ES-I3 (cell line): ENCODE measurements around the gene HMGCLL1.

Source experiments
- H3K36me3 ChIP-seq: 2 replicates; pipeline ENCODE4 v1.6.1; 2013; ENCODE audit warnings: mild to moderate bottlenecking, low read length, control low read depth, moderate library complexity; ENCODE audit not compliant: insufficient read depth
- H3K4me1 ChIP-seq: 2 replicates; pipeline ENCODE4 v1.6.1; 2013; ENCODE audit warnings: mild to moderate bottlenecking, control low read depth, low read length; ENCODE audit not compliant: insufficient read depth
- H3K9ac ChIP-seq: 2 replicates; pipeline ENCODE4 v1.6.1; 2013; ENCODE audit warnings: low read depth, mild to moderate bottlenecking, low read length, moderate library complexity
- H3K9me3 ChIP-seq: 2 replicates; pipeline ENCODE4 v1.6.1; 2013; ENCODE audit warnings: mild to moderate bottlenecking, low read length, moderate library complexity; ENCODE audit not compliant: control insufficient read depth, insufficient read depth

Gene HMGCLL1

DNA sequence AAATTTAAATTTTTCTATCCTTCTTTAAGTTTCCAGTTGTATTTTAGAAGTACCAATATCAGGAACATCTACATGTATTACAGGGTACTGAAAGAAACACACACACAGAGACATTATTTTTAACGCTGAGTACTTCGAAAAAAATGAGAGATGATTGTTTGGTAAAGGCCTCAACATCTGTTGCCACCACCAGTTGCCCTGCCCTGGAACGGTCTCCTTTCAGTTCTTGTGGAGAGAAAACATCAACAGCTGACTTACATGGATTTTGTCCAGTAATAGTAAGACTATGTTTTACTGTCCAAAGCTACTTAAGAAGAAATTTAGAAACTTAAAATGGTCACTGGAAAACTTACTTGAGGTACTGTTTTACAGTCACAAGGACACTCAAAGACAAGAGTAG lies 16.7 kb downstream of the HMGCLL1 start:
- H3K9me3 ChIP-seq = no peaks in the 10 kb centered on the region
- H3K4me1 ChIP-seq = no peaks in the 10 kb centered on the region
- no peak overlapping the region for H3K9ac ChIP-seq
- H3K36me3 ChIP-seq = no peaks in the 10 kb centered on the region

DNA sequence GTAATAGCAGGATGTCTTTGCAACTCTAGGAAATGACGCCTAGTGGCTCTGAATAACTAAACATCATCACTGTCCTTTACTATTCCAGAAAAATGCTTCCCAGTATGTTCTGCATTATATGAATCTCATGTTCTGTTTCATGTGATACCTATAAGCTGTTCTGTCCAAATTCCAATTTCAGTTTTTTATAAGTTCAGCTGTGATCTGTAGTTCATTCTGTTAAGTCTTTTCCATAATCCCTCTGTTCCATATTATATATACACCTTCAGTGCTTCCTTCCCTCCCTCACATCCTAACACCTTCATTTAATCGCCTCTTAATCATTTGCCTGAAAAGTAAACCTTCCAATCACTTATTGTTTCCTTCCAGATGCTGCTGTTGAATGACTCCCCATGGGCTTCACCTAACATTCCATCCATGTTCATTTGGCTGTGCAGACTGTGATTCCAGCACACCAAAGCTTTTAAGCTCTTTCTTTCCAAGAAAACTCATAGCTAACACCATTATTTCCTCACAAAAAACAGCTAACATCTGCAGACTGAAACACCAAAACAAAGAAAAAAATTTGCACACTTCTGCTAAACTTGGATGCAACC lies 18.6 kb downstream of the HMGCLL1 start:
- no peak overlapping the region for H3K9ac ChIP-seq
- no peaks in the 10 kb centered on the region for H3K9me3 ChIP-seq
- H3K36me3 ChIP-seq = no peaks in the 10 kb centered on the region
- H3K4me1 ChIP-seq = no peaks in the 10 kb centered on the region

DNA sequence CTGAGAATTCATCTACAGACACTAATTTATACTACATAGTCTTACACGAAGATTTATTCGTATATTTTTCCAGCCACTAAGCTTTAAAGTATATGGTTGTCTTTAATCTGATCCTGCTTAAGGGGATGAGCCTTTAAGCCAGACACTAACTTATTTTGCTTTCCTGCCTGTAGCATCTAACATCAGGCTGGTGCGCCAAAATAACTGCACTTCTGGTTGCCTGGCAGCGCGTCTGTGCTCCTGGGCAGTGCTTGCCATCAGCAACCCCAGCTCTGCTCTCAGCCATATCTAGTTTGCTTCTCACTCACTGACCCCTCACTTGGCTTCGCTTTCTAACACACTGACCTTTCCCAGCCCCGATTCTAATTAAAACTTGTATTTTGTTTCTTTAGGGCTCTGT lies 21.8 kb downstream of the HMGCLL1 start:
- Histone ChIP-seq H3K9ac (no peak overlapping the region), H3K36me3 (no peaks in the 10 kb centered on the region), H3K9me3 (no peaks in the 10 kb centered on the region), H3K4me1 (no peaks in the 10 kb centered on the region)

DNA sequence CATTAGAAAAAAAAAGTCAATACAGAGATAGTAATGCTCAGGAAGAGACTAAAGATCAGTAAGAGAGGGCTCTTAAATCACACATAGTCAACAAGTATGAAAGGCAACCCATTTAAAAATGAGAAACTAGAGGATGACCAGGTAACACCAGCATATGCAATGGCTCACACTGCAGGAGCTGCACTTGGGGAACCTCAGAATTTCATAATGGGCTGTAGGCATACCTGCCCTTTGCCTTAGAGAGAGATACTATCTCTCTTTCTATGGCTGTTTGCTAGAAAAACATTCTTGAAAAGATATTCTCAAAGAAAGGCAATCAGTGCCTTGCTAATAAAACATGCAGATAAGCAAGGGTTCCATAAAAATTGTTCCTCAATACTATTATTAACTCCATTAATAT lies 33.2 kb downstream of the HMGCLL1 start:
- Histone ChIP-seq H3K9ac (no peak overlapping the region), H3K4me1 (no peaks in the 10 kb centered on the region), H3K9me3 (no peaks in the 10 kb centered on the region), H3K36me3 (no peaks in the 10 kb centered on the region)

DNA sequence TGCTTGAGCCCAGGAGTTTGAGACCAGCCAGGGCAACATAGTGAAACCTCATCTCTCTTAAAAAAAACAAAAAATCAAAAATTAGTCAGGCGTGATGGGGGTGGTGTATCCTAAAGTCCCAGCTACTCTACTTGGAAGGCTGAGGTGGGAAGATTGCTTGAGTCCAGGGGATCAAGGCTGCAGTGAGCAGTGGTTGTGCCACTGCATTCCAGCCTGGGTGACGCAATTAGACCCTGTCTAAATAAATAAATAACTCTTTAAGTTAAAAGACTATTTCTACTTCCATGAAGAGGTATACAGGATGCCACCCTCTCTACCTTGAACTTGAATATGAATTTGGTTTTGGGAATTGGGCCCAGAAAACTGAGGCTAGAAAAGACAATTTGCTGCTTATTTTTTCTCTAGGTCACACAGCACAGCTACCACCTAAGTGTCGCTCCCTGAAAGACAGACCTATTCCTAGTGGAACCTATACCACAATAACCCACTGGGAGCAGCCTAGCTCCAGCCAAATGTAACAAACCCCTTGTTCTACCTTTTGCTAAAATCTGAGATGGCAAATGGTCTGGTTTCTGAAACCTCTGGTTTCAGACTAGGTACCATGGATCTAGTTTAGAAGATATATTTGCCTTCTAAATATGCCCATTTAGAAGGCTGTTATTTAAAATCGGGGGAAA lies 35.2 kb downstream of the HMGCLL1 start:
- H3K9me3 ChIP-seq = no peaks in the 10 kb centered on the region
- H3K9ac ChIP-seq = no peak overlapping the region
- H3K4me1 ChIP-seq = no peaks in the 10 kb centered on the region
- no peaks in the 10 kb centered on the region for H3K36me3 ChIP-seq

DNA sequence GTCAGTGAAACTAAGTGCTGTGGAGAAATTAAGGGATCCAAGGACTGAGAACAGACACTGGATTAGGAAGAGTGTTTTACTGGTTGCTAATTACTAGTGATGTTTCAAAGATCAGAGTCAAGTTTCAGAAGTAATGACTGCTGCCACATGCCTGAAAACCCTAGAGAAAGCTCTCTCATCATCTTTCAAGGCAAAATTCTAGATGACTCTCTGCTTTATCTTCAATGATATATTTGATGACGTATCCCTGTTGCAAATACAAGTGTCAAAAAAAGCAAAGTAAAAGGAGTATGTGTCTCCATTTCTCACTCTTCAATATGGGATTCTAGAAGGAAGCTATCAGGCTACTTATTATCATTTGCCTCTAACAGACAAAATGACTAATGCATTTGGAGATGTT lies 38.0 kb downstream of the HMGCLL1 start:
- no peak overlapping the region for H3K9ac ChIP-seq
- H3K36me3 ChIP-seq = no peaks in the 10 kb centered on the region
- H3K4me1 ChIP-seq = no peaks in the 10 kb centered on the region
- no peaks in the 10 kb centered on the region for H3K9me3 ChIP-seq

DNA sequence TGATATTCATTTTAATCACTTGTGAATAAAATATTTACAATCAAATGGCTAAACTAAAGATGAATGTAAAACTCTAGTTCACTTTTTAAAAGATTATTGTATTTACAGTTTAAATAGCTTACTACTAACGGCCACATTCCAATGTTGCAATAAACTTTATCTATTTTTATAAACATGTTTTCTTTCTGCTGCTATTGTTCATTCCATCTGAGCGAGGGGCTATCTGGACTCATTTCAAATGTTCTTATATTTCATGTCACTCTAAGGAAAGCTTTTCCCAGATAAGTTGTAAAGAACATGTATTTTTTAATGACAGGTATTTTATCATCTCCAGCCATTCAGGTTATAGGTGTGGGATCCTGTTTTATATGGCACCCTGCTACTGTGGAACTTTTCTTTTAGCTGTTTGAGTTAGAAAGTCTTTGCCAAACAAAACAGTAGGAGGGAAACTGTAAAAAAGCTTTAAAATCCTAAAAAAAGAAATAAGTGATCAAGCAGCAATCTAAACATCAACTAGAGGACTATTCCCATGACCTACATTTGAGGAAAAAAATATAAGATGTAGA lies 42.5 kb downstream of the HMGCLL1 start:
- Histone ChIP-seq H3K9me3 (no peaks in the 10 kb centered on the region), H3K36me3 (no peaks in the 10 kb centered on the region), H3K9ac (no peak overlapping the region), H3K4me1 (no peaks in the 10 kb centered on the region)

DNA sequence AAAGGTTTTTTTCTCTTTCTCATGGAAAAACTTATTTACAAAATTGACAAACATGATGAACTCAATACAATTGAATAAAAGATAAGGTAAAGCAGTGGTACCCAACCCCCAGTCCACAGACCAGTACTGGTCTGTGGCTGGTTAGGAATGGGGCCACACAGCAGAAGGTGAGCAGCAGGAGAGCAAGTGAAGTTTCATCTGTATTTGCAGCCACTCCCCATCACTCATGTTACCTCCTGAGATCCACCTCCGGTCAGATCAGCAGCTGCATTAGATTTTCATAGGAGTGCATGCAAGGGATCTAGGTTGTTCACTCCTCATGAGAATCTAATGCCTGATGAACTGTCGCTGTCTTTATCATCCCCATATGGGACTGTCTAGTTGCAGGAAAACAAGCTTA lies 47.5 kb downstream of the HMGCLL1 start:
- Histone ChIP-seq H3K4me1 (peaks cover 6% of the 10 kb centered on the region; the same call in 1 of the 2 replicates), H3K9me3 (no peaks in the 10 kb centered on the region), H3K36me3 (no peaks in the 10 kb centered on the region), H3K9ac (no peak overlapping the region)

DNA sequence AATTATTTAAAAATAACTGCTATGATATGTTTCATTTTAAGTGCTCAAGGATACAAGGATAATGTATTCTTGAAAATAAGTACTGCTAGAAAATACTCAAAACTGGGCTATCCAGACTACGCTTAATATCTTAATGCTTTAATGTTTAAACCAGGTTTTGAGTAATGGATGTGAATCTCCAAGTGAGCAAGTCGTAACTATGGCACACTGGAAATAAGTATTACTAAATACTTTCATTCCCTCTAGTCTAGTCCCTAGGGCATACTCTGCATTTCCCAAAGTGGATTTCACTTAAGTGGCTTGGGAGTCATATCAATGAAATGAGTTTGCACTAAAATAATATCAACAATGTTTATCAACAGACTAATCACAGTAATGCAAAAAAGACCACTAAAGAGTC lies 48.1 kb downstream of the HMGCLL1 start:
- Histone ChIP-seq H3K9me3 (no peaks in the 10 kb centered on the region), H3K36me3 (no peaks in the 10 kb centered on the region), H3K9ac (no peak overlapping the region), H3K4me1 (peaks cover 6% of the 10 kb centered on the region; the same call in 1 of the 2 replicates)

DNA sequence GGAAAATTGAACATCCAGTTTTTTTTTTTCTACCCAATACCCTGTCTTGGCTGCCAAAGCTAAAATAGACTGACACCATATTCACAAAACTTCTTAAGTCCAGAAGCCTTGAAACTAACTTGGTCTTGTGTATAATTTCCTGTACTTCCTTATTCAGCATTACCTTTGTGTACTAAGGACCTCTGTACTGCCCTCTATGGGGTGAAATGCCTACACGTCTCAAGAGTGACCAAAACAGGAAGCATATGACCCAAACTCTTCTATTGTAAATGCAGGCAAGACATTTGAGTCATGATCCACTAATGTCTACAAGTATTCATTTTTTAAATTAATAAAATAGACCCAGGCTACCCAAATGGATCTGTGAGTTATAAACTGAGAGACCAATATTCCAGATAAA lies 50.4 kb downstream of the HMGCLL1 start:
- H3K36me3 ChIP-seq = no peaks in the 10 kb centered on the region
- no peaks in the 10 kb centered on the region for H3K9me3 ChIP-seq
- H3K4me1 ChIP-seq = peaks cover 10% of the 10 kb centered on the region; the same call in 1 of the 2 replicates
- no peak overlapping the region for H3K9ac ChIP-seq

DNA sequence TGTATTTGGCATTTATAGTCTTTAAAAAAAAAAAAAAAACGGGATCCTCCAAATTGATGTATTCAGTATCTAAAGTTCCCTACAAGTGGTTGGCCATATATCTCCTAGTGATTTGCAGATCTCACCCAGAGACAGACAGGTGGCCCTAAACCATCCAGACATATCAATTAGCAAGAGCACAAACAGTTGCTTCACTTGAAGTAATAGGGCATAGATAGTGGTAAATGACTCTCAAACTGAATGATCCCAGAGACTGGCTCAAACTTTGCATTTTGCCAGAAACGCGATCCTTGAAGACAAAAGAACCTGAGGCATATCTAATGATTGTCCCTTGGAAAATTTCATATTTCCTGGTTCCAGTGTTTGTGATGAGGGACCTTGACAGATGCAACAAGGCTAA lies 54.6 kb downstream of the HMGCLL1 start:
- Histone ChIP-seq H3K36me3 (no peaks in the 10 kb centered on the region), H3K9me3 (no peaks in the 10 kb centered on the region), H3K9ac (no peak overlapping the region), H3K4me1 (peaks cover 10% of the 10 kb centered on the region; the same call in 1 of the 2 replicates)

DNA sequence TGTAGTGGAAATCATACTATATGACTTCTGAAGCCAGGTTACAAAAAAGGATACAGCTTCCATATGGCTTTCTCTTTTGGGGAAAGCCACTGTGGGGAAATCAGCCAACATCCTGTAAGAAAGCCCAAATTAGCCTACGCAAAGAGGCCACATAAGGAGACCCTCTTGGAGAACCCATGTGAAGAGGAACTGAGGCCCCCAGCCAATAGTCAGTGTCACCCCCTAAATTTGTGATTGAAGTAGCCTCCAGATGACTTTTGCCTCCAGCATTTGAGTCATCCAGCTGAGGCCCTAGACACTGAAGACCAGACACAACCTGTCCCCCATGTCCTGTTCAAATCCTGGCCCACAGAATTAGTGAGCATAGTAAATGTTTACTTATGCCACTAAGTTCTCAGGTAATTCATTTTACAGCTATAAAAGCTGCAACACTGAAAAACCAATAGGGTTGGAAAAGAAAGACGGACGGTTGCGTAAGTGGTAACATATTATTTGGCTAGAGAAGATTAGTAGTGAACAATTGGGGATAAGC lies 60.4 kb downstream of the HMGCLL1 start:
- H3K4me1 ChIP-seq = no peaks in the 10 kb centered on the region
- H3K36me3 ChIP-seq = no peaks in the 10 kb centered on the region
- H3K9ac ChIP-seq = no peak overlapping the region
- no peaks in the 10 kb centered on the region for H3K9me3 ChIP-seq

DNA sequence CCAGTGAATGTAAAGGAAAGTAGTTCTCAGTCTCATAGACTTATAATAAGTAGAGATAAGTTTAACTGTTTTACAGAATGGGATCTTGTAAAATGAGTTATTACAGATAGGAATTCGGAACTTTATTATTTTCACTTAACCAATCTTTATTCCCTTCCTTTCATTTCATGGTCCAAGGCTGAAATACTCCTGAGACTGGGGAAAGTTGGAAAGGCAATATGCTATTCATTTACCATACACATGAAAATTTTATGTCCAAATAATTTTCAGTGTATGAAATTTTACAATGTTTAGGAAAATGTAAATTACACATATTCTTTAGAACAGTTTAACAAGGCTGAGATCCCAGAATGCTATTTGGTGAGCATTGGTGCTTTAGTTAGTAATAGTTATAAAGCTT lies 62.3 kb downstream of the HMGCLL1 start:
- Histone ChIP-seq H3K36me3 (no peaks in the 10 kb centered on the region), H3K9me3 (no peaks in the 10 kb centered on the region), H3K9ac (no peak overlapping the region), H3K4me1 (no peaks in the 10 kb centered on the region)

DNA sequence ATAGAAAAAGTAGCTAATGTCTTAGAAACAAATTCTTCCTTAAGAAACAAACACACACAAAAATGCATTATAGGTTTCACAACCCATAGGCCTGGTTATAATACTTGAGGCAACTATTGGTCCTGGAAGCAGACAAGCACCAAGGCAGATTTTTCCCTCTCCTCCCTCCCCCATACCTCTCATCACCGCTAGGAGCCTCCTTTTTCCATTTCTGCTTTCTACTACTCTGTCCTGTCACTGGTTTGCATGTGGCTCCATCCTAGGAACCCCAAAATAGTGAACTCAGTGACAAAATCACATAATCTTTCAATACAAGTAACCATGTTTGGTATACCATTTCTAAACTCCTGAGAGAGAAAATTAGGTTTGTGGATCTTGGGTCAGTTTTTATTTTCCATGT lies 66.1 kb downstream of the HMGCLL1 start:
- Histone ChIP-seq H3K4me1 (no peaks in the 10 kb centered on the region), H3K9me3 (no peaks in the 10 kb centered on the region), H3K9ac (no peak overlapping the region), H3K36me3 (no peaks in the 10 kb centered on the region)
